ENCODE measurements around the gene LRP1. TPM values are rescaled to one million over a fixed set of nuclear protein-coding genes. Genes with fewer than 3 reads are reported as not detected.
A peak's percentile ranks its signal among the peaks of the same experiment; 100 is the strongest.

The LRP1 gene
- total and polyA plus RNA-seq, 2 experiments from 2014 or later, result 26.6 to 145 TPM

- no peak overlapping the region for H3K4me3 Mint-ChIP-seq
- Histone ChIP-seq H3K4me1 (ENCODE audit: insufficient read depth) (no peaks in the 10 kb centered on the region), H4K20me1 (replicated peaks; ENCODE audit: insufficient read depth) (peaks cover 20% of the 10 kb centered on the region; the same call in 1 of the 2 replicates), H3K9me2 (ENCODE audit: insufficient read depth) (no peaks in the 10 kb centered on the region), H3K27me3 (ENCODE audit: insufficient read depth) (no peaks in the 10 kb centered on the region), H3K4me2 (no peak overlapping the region), H3K4me3 (no peak overlapping the region), H3K79me2 (replicated peaks; ENCODE audit: insufficient read depth) (no peaks in the 10 kb centered on the region; the same call in 1 of the 2 replicates), H3F3A (replicated peaks; ENCODE audit: low read depth) (peaks cover 15% of the 10 kb centered on the region; the same call in 1 of the 2 replicates), H2AFZ (no peak overlapping the region), H3K27ac (ENCODE audit: low read depth) (no peak overlapping the region), H3K36me3 (ENCODE audit: insufficient read depth) (peaks cover 26% of the 10 kb centered on the region)
- H3K4me1 Mint-ChIP-seq, result peaks cover 6% of the 10 kb centered on the region
- no peaks in the 10 kb centered on the region; the same call in 2 of the 3 replicates for H3K9me3 Mint-ChIP-seq
- DNase-seq (ENCODE audit: low spot score), result no peak
- ATAC-seq, result no peak
- H3K27me3 Mint-ChIP-seq (ENCODE audit: insufficient read depth, low read depth, poor library complexity), result peaks cover 22% of the 10 kb centered on the region
- TF ChIP-seq REST (IDR thresholded peaks at IDR 0.05; ENCODE audit: unreplicated experiment) (no peak), ZNF114 (CRISPR knock-in tag; IDR thresholded peaks at IDR 0.05) (no peak), STAT1 (IDR thresholded peaks at IDR 0.05; ENCODE audit: unreplicated experiment) (no peak), ZNF331 (CRISPR knock-in tag; IDR thresholded peaks at IDR 0.05; ENCODE audit: low read depth) (no peak), EZH2 (IDR thresholded peaks at IDR 0.05; ENCODE audit: low read depth, unreplicated experiment) (no peak), POLR2AphosphoS5 (IDR thresholded peaks at IDR 0.05; ENCODE audit: low read depth) (no peak), CTCF (conservative IDR thresholded peaks at IDR 0.05; ENCODE audit: low read depth in 2 of 2) (no peak), EZH2phosphoT487 (IDR thresholded peaks at IDR 0.05; ENCODE audit: unreplicated experiment) (no peak)
- H3K27ac Mint-ChIP-seq, result no peak overlapping the region
- peaks cover 91% of the 10 kb centered on the region for H3K36me3 Mint-ChIP-seq (ENCODE audit: low read depth)
These were observed 45.4 kb downstream of the LRP1 start for GRCh38 chr12:57173683-57174082.

- H3K4me1 Mint-ChIP-seq, result peaks cover 6% of the 10 kb centered on the region
- H3K4me2 ChIP-seq, result no peak overlapping the region
- peaks cover 15% of the 10 kb centered on the region; the same call in 1 of the 2 replicates for H3F3A ChIP-seq (replicated peaks; ENCODE audit: low read depth)
- peaks cover 89% of the 10 kb centered on the region for H3K36me3 Mint-ChIP-seq (ENCODE audit: low read depth)
- H3K27ac Mint-ChIP-seq, result no peak overlapping the region
- peak; percentile 78 for ATAC-seq
- H3K4me3 ChIP-seq, result no peak overlapping the region
- H3K79me2 ChIP-seq (replicated peaks; ENCODE audit: insufficient read depth), result no peaks in the 10 kb centered on the region; the same call in 1 of the 2 replicates
- H3K36me3 ChIP-seq (ENCODE audit: insufficient read depth), result peaks cover 13% of the 10 kb centered on the region
- H3K4me3 Mint-ChIP-seq, result no peak overlapping the region
- H2AFZ ChIP-seq, result no peak overlapping the region
- H3K27me3 ChIP-seq (ENCODE audit: insufficient read depth), result no peaks in the 10 kb centered on the region
- peak; percentile 94 for DNase-seq (ENCODE audit: low spot score)
- H3K27me3 Mint-ChIP-seq (ENCODE audit: insufficient read depth, low read depth, poor library complexity), result peaks cover 18% of the 10 kb centered on the region
- H3K9me2 ChIP-seq (ENCODE audit: insufficient read depth), result no peaks in the 10 kb centered on the region
- H3K27ac ChIP-seq (ENCODE audit: low read depth), result peak overlapping the region; percentile 72; the same call in 1 of the 2 replicates
- H3K9me3 Mint-ChIP-seq, result no peaks in the 10 kb centered on the region; the same call in 2 of the 3 replicates
- no peaks in the 10 kb centered on the region for H3K4me1 ChIP-seq (ENCODE audit: insufficient read depth)
- H4K20me1 ChIP-seq (replicated peaks; ENCODE audit: insufficient read depth), result 0 out of 2 replicates have a peak, but pooled peaks cover 13% of the 10 kb centered on the region
- TF ChIP-seq NANOG (IDR thresholded peaks at IDR 0.05; ENCODE audit: borderline replicate concordance), result no peak
- peak; percentile 86 to 97 for TF ChIP-seq CTCF (conservative IDR thresholded peaks at IDR 0.05; ENCODE audit: low read depth in 2 of 2)
- 0 out of 2 replicates have a peak, but pooled peaks have one; percentile 25 for TF ChIP-seq CREB1 (CRISPR knock-in tag; IDR thresholded peaks at IDR 0.05; ENCODE audit: low read depth)
- no peak for TF ChIP-seq REST (IDR thresholded peaks at IDR 0.05; ENCODE audit: unreplicated experiment)
- no peak for TF ChIP-seq STAT1 (IDR thresholded peaks at IDR 0.05; ENCODE audit: unreplicated experiment)
- TF ChIP-seq ZNF331 (CRISPR knock-in tag; IDR thresholded peaks at IDR 0.05; ENCODE audit: low read depth), result no peak
These were observed 47.3 kb downstream of the LRP1 start for GRCh38 chr12:57175428-57176138.
